VCaP (cell line): ENCODE results near the gene ORAI3.
A peak's percentile ranks its signal among the peaks of the same experiment; 100 is the strongest.

Experiments
- H3K27ac ChIP-seq: fragments of 450-650 bp; 2 replicates; pipeline ENCODE4 v1.5.1; 2017
- TF ChIP-seq, protein P1 (sequence below): fragments of 450-650 bp; conservative IDR thresholded peaks from 2 replicates; pipeline ENCODE4 v1.5.1; 2017; ENCODE audit warnings: mild to moderate bottlenecking, moderate library complexity

ORAI3 gene

DNA sequence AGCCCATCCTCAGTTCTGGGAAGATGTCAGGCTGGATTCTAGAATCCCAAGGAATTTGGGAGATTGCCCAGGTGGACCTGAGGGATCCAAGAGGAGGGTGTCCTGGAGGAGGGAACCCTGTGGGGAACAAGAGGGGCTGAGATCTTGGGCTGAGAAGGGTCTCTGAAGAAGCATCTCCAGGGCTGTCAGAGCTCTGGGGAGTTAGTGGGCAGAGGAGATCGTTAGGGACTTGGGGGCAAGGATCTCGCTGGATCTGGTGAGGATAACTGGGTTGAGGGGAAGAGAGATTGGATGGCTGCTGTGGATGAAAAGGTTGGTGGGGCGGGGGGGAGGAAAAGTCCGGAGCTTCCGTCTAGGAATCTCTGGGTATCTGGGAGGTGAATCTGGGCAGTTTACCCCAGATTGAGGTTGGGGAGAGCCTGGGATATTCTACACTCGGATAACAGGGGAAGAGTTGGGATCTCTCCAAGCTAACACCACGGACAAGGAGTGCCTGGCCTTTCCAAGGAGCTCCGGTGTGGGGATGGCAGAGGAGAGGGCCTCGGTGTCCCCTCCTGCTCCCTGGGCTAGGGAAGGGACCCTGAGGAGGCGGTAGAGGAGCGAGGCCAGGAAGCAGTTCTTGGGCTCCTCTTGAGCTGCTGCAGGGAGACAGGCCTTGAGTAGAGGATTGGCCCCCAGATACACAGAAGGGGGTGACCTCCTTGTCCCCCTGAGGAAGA lies 23.8 kb upstream of the ORAI3 start:
- H3K27ac ChIP-seq: peak overlapping the region; percentile 89; the same call in 1 of the 2 replicates

DNA sequence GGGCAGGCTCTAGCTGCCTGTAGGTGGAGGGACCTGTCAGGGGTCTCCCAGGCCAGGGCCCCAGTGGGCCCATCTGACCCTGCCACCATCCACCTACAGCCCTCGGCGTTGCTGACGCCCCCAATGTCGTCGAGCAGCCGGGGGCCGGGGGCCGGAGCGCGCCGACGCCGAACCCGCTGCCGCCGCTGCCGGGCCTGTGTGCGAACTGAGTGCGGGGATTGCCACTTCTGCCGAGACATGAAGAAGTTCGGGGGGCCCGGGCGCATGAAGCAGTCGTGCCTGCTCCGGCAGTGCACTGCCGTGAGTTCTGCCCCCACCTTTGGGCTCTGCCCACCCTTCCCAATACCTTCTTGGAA lies 23.3 kb upstream of the ORAI3 start:
- H3K27ac ChIP-seq: no peak overlapping the region
- TF ChIP-seq, protein P1, sequence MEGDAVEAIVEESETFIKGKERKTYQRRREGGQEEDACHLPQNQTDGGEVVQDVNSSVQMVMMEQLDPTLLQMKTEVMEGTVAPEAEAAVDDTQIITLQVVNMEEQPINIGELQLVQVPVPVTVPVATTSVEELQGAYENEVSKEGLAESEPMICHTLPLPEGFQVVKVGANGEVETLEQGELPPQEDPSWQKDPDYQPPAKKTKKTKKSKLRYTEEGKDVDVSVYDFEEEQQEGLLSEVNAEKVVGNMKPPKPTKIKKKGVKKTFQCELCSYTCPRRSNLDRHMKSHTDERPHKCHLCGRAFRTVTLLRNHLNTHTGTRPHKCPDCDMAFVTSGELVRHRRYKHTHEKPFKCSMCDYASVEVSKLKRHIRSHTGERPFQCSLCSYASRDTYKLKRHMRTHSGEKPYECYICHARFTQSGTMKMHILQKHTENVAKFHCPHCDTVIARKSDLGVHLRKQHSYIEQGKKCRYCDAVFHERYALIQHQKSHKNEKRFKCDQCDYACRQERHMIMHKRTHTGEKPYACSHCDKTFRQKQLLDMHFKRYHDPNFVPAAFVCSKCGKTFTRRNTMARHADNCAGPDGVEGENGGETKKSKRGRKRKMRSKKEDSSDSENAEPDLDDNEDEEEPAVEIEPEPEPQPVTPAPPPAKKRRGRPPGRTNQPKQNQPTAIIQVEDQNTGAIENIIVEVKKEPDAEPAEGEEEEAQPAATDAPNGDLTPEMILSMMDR: no peak

More for the DNA sequence above, 23.8 kb upstream of the ORAI3 start:
- TF ChIP-seq, protein P1: no peak

DNA sequence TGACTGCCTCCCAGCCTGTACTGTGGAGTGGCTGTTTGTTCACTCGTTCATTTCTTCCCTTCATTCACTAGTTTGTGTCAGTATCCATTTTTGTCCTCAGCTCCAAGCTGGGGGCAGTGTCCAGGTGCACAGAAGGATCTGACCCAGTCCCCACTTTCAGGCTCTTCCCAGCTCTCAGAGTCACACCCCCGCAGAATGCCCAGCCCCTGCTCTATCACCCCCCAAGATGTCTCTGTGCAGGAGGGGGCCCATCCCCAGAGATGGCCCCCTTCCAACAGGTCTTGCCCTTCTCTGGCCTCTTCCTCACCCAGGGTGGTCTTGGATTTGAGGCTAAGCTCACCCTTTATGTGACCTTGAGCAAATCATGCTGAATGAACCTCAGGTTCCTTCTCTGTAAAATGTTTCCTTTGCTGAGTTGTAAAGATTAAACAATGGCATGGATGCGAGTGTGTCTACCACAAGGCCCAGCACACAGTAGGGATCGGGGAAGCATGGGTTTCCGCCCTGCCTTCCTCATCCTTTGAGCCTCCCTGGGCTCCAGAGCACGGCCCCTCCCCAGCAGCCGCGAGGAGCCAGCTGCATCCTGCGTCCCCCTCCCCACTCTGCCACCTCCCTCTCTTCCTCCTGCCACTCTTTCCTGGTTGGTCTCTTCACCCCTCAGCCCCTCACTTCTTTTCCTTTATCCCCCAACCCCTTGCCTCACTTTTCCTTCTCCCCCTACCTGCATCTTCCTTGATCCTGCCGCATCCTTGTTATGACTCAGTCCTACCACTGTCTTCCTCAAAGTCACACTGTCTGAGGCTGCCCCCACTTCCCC lies 22.7 kb upstream of the ORAI3 start:
- H3K27ac ChIP-seq: no peak overlapping the region
- TF ChIP-seq, protein P1: no peak

DNA sequence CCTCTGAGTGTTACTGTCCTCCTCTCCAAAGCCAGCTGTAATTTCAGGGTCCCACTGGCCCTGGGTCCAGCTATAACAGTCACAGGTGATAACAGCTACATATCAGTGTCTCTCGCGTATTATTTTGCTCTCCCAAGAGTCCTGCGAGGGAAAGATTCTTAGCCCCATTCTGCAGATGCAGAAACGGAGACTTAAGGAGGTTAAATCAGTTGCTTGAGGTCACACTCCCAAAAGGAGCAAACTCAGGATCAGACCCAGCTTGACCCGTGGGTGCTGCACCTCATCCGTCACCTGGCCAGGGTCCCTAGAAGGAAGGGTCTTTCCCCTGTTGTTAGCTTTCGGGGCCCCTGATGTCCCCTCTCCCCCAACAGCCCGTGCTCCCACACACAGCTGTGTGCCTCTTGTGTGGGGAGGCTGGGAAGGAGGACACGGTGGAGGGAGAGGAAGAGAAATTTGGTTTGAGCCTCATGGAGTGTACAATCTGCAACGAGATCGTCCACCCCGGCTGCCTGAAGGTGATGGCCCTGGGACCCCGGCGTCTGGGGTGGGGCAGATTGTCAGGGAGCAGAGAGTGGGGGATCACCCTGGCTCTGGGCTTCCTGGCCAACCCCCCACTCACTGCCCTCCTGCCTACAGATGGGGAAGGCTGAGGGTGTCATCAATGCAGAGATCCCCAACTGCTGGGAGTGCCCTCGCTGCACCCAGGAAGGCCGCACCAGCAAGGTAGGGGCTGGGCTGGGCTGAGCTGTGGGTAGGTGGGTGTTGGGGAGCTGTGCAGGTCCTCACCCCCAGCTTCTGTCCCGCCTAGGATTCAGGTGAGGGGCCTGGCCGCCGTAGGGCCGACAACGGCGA lies 21.7 kb upstream of the ORAI3 start:
- no peak overlapping the region for H3K27ac ChIP-seq
- TF ChIP-seq, protein P1: no peak

DNA sequence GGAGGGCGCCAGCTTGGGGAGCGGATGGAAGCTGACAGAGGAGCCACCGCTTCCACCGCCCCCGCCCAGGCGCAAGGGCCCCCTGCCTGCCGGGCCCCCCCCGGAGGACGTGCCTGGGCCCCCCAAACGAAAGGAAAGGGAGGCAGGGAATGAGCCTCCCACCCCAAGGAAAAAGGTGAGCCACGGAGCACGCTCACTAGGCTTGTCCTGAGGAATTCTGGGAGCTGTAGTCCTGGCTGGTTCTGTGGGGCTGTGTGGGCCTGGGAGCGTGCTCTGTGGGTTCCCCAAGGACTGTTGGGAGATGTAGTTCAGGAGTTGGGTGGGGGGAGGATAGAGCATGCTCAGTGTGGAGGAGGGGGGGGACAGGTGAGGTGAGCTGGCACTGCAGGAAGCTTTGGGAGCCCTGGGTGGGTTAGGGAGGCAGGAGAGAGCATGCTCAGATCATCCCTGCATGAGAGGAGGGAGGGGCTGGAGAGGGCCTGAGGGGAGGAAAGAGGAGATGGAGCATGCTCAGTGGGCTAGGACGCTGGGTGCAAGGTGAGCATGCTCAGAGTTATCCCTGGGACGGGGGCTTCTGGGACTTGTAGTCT lies 21.0 kb upstream of the ORAI3 start:
- H3K27ac ChIP-seq: no peak overlapping the region
- TF ChIP-seq, protein P1: no peak

DNA sequence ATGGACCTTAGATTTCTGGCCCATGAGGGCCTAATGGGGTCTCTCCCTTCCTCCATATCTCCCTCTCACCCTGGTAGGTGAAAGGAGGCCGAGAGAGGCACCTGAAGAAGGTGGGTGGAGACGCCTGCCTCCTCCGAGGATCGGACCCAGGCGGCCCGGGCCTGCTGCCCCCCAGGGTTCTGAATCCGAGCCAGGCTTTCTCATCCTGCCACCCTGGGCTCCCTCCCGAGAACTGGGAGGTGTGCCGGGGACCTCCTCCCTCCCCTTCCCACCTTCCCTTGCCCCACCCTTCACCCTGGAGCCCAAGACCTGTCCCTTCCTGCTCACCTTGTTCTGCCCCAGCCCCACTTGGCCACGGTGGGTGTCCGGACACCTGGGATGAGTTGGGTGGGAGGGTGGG lies 20.5 kb upstream of the ORAI3 start:
- H3K27ac ChIP-seq: no peak overlapping the region
- TF ChIP-seq, protein P1: no peak
